Brain microvascular endothelial cell (primary cell): Measurements from ENCODE around the gene UBN1.

ENCODE experiments used
- DNase-seq: peaks from one replicate; pipeline ENCODE4 v3.0.0-alpha.2; 2020
- H3K27ac ChIP-seq: fragments of 250-450 bp; sonication (Bioruptor Pico); 2 replicates; pipeline ENCODE4 v1.5.1; 2020; ENCODE audit warnings: mild to moderate bottlenecking, moderate library complexity
- H3K27me3 ChIP-seq: fragments of 250-450 bp; sonication (Bioruptor Pico); replicated peaks from 2 replicates; pipeline ENCODE4 v1.5.1; 2020; ENCODE audit warnings: mild to moderate bottlenecking
- H3K36me3 ChIP-seq: fragments of 250-450 bp; sonication (Bioruptor Pico); replicated peaks from 2 replicates; pipeline ENCODE4 v1.5.1; 2020; ENCODE audit warnings: mild to moderate bottlenecking
- H3K4me3 ChIP-seq: 2 replicates; pipeline ENCODE4 v1.5.1; 2011; ENCODE audit warnings: low read depth, mild to moderate bottlenecking, control low read depth, low read length, moderate library complexity
- in situ Hi-C: cut with HindIII; loops from 2 replicates; pipeline ENCODE4 v1.10.0; 2017; ENCODE audit warnings: low sequenced_read_pairs, low pct_ligation_motif_present
- TF ChIP-seq, protein P1 (sequence below): IDR thresholded peaks from 2 replicates; pipeline ENCODE4 v1.5.1; 2011; ENCODE audit warnings: low read depth, mild to moderate bottlenecking, moderate library complexity, low read length, control low read depth, inconsistent platforms; ENCODE audit errors: missing control alignments

UBN1 gene

GRCh38 chr16:4882000-4882632 lies 34.8 kb downstream of the UBN1 start:
- H3K36me3 ChIP-seq, result peaks cover 74% of the 10 kb centered on the region
- H3K27me3 ChIP-seq, result no peaks in the 10 kb centered on the region
- DNase-seq, result peak; percentile 44
- no peak overlapping the region for H3K4me3 ChIP-seq
- in situ Hi-C loops, result no loop called here
- no peak overlapping the region for H3K27ac ChIP-seq
- TF ChIP-seq, protein P1, sequence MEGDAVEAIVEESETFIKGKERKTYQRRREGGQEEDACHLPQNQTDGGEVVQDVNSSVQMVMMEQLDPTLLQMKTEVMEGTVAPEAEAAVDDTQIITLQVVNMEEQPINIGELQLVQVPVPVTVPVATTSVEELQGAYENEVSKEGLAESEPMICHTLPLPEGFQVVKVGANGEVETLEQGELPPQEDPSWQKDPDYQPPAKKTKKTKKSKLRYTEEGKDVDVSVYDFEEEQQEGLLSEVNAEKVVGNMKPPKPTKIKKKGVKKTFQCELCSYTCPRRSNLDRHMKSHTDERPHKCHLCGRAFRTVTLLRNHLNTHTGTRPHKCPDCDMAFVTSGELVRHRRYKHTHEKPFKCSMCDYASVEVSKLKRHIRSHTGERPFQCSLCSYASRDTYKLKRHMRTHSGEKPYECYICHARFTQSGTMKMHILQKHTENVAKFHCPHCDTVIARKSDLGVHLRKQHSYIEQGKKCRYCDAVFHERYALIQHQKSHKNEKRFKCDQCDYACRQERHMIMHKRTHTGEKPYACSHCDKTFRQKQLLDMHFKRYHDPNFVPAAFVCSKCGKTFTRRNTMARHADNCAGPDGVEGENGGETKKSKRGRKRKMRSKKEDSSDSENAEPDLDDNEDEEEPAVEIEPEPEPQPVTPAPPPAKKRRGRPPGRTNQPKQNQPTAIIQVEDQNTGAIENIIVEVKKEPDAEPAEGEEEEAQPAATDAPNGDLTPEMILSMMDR, result no peak

DNA sequence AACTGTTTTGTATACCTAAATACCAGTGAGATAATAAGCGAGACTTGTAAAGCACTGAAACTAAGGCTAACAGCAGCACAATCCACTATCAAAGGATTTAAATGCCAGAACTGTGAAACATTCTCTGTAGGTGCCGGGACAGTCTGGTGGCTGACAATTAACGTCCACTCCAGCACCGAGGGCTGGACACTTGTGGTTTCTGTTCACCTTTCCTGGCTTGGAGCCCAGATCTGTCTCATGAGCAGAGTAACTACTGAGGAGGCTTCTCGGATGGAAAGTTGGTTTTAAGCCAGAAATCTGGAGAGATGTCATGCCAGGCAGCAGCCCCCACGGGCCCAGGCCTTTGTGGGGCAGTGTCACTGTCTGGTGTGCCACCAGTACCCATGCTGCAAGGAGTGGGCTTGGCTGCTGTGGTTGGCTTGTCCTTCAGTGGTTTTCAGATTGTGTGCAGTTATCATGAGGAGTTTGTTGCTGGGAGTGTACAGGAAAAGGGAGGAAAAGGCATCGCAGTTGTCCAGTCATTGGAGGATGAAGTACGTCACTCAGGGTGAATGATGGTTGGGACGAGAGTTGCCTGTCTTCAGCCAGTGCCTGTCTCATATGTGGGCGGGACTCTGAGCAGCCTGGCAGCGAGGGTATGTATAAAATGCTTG lies 35.5 kb downstream of the UBN1 start:
- in situ Hi-C loops, result no loop called here
- DNase-seq, result peak; percentile 56
- peaks cover 70% of the 10 kb centered on the region for H3K36me3 ChIP-seq
- no peak overlapping the region for H3K27ac ChIP-seq
- no peak overlapping the region for H3K4me3 ChIP-seq
- no peaks in the 10 kb centered on the region for H3K27me3 ChIP-seq
- TF ChIP-seq, protein P1, result no peak

- H3K36me3 ChIP-seq, result peaks cover 63% of the 10 kb centered on the region
- TF ChIP-seq, protein P1, result no peak
- H3K27me3 ChIP-seq, result no peaks in the 10 kb centered on the region
- H3K27ac ChIP-seq, result no peak overlapping the region
- no peak for DNase-seq
- in situ Hi-C loops, result no loop called here
- no peak overlapping the region for H3K4me3 ChIP-seq
Measured at GRCh38 chr16:4883501-4883900, 36.2 kb downstream of the UBN1 start.

- in situ Hi-C loops, result no loop called here
- TF ChIP-seq, protein P1, result no peak
- peaks cover 60% of the 10 kb centered on the region for H3K36me3 ChIP-seq
- DNase-seq, result no peak
- no peak overlapping the region for H3K4me3 ChIP-seq
- no peaks in the 10 kb centered on the region for H3K27me3 ChIP-seq
- H3K27ac ChIP-seq, result no peak overlapping the region
Measured at GRCh38 chr16:4884209-4884608, 36.9 kb downstream of the UBN1 start.

DNA sequence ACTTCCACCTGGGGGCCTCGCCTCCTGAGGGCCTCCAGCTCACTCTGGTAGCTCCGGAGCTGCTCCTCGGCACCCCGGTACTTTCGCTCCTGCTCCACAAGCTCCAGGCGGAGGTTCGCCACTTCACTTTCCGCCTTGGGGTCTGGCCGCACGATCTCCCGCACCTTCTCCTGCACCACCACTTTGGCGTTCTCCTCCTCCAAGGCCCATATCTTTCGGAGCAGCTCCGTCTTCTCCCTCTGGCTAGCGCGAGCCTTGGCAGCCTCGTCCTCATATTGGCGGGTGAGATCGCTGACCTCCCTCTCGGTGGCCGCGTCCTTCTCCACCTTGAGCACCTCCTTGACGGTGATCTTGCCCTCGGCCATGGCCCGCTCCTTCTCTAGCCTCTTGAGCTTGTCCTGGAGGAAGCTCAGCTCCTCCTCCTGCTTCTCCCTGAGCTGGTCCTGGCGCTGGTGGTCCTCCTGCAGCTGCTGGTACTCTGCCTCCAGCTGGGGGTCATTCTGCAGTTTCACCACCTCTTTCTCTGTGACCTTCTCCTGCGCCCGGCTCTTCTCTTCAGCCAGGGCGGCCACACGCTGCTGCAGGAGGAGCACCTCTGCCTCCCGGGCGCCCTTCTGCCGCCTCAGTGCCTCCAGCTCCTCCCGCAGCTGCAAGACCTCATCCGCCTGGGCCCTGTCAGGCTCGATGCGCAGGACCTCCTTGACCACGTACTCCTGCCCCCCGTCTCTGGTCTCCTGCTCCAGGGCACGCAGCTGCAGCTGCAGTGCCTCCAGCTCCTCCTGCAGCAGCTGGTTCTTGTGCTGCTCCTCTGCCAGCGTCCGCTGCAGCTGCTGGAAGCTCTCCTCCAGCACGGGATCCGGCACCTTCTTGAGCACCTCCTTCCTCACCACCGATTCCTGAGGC lies 37.9 kb downstream of the UBN1 start:
- DNase-seq, result no peak
- TF ChIP-seq, protein P1, result no peak
- peaks cover 54% of the 10 kb centered on the region for H3K36me3 ChIP-seq
- H3K4me3 ChIP-seq, result no peak overlapping the region
- H3K27ac ChIP-seq, result no peak overlapping the region
- no peaks in the 10 kb centered on the region for H3K27me3 ChIP-seq
- in situ Hi-C loops, result no loop called here
